Smooth muscle cell (in vitro differentiated cells): ENCODE results near the gene IFFO2. TPM values are rescaled to one million over a fixed set of nuclear protein-coding genes. Genes with fewer than 3 reads are reported as not detected.

ENCODE experiments used
- DNase-seq: peaks from one replicate; lab custom pipeline; 2025; ENCODE audit not compliant: unreplicated experiment; lab: John Stamatoyannopoulos, UW
- H2AFZ ChIP-seq: fragments of 200-600 bp; sonication (generic); 2 replicates; pipeline ENCODE4 v1.6.0; 2016; ENCODE audit warnings: antibody characterized with exemption, low read depth, mild to moderate bottlenecking
- H3F3A ChIP-seq: fragments of 200-600 bp; sonication (generic); 2 replicates; pipeline ENCODE4 v1.6.0; 2017; ENCODE audit warnings: antibody characterized with exemption, low read depth
- H3K27ac ChIP-seq: fragments of 200-600 bp; sonication (generic); 2 replicates; pipeline ENCODE4 v1.5.1; 2016; ENCODE audit warnings: low read depth, mild to moderate bottlenecking
- H3K27me3 ChIP-seq: fragments of 200-600 bp; sonication (generic); 2 replicates; pipeline ENCODE4 v1.6.1; 2016; ENCODE audit warnings: low read depth, mild to moderate bottlenecking
- H3K36me3 ChIP-seq: fragments of 200-600 bp; sonication (generic); 2 replicates; pipeline ENCODE4 v1.5.1; 2016; ENCODE audit warnings: low read depth
- H3K4me1 ChIP-seq: fragments of 200-600 bp; sonication (generic); 2 replicates; pipeline ENCODE4 v1.5.1; 2016; ENCODE audit warnings: low read depth
- H3K4me2 ChIP-seq: fragments of 200-600 bp; sonication (generic); 2 replicates; pipeline ENCODE4 v1.6.0; 2016; ENCODE audit warnings: mild to moderate bottlenecking
- H3K4me3 ChIP-seq: fragments of 200-600 bp; sonication (generic); 2 replicates; pipeline ENCODE4 v1.5.1; 2016; ENCODE audit warnings: mild to moderate bottlenecking
- H3K79me2 ChIP-seq: fragments of 200-600 bp; sonication (generic); 2 replicates; pipeline ENCODE4 v1.6.0; 2016; ENCODE audit warnings: low read depth, mild to moderate bottlenecking
- H3K9ac ChIP-seq: fragments of 200-600 bp; sonication (generic); 2 replicates; pipeline ENCODE4 v1.6.0; 2016; ENCODE audit warnings: low read depth
- H3K9me3 ChIP-seq: fragments of 200-600 bp; sonication (generic); replicated peaks from 2 replicates; pipeline ENCODE4 v1.5.1; 2016; ENCODE audit warnings: low read depth
- H4K20me1 ChIP-seq: fragments of 200-600 bp; sonication (generic); 2 replicates; pipeline ENCODE4 v1.6.0; 2016; ENCODE audit warnings: low read depth
- CTCF ChIP-seq: fragments of 200-600 bp; sonication (generic); IDR thresholded peaks from 2 replicates; pipeline ENCODE4 v1.5.1; 2017; ENCODE audit warnings: borderline replicate concordance, mild to moderate bottlenecking, antibody characterized with exemption; ENCODE audit not compliant: insufficient read depth, poor library complexity, severe bottlenecking
- WGBS: methylation state at CpG from one replicate; pipeline ENCODE4 v1.1.7; 2016; ENCODE audit warnings: low lambda C conversion rate; 5-methylcytosine and 5-hydroxymethylcytosine counted together
- polyA plus RNA-seq: library from polyadenylated mRNA; unstranded; fragments of >200 nt; fragmentation: Nextera tagmentation; extraction: Ambion mirVana; gene quantifications from 2 replicates; pipeline ENCODE4 v1.2.1, GENCODE V29; 2016
- total RNA-seq: library from RNA; depleted of rRNA; stranded (reverse); fragments of >200 nt; gene quantifications from 2 replicates; pipeline ENCODE4 v1.2.3, GENCODE V29; 2014

IFFO2 gene
- total and polyA plus RNA-seq, 2 experiments from 2014 or later, result 5.7 to 19.1 TPM

- Histone ChIP-seq H2AFZ (no peak overlapping the region), H3K27me3 (no peaks in the 10 kb centered on the region), H3K9ac (peak overlapping the region; percentile 89), H3K9me3 (no peaks in the 10 kb centered on the region), H3F3A (peaks cover 47% of the 10 kb centered on the region), H4K20me1 (peaks cover 49% of the 10 kb centered on the region), H3K36me3 (no peaks in the 10 kb centered on the region), H3K79me2 (peaks cover 96% of the 10 kb centered on the region), H3K4me2 (peak overlapping the region; percentile 82), H3K4me3 (no peak overlapping the region), H3K27ac (peak overlapping the region; percentile 97), H3K4me1 (peaks cover 29% of the 10 kb centered on the region)
- DNase-seq, result no peak
- 61% methylated on average over 9 of the region's 9 CpGs for WGBS
- no peak for TF ChIP-seq CTCF
Measured at GRCh38 chr1:18951416-18951815, 5.1 kb downstream of the IFFO2 start.

- WGBS, result 61% methylated on average over 19 of the region's 19 CpGs
- peaks cover 29% of the 10 kb centered on the region for H3K4me1 ChIP-seq
- peaks cover 52% of the 10 kb centered on the region for H4K20me1 ChIP-seq
Measured at GRCh38 chr1:18950401-18951026, 6.0 kb downstream of the IFFO2 start.

GRCh38 chr1:18949686-18950400 lies 6.6 kb downstream of the IFFO2 start:
- no peak for TF ChIP-seq CTCF
- no peaks in the 10 kb centered on the region for H3K9me3 ChIP-seq
- H3K27ac ChIP-seq, result peak overlapping the region; percentile 97
- peak overlapping the region; percentile 28 for H3K4me3 ChIP-seq
- H3K4me1 ChIP-seq, result peaks cover 35% of the 10 kb centered on the region
- no peaks in the 10 kb centered on the region for H3K36me3 ChIP-seq
- 16% methylated on average over 22 of the region's 22 CpGs for WGBS
- H4K20me1 ChIP-seq, result peaks cover 46% of the 10 kb centered on the region
- peaks cover 98% of the 10 kb centered on the region for H3K79me2 ChIP-seq
- H3F3A ChIP-seq, result peaks cover 53% of the 10 kb centered on the region
- H3K4me2 ChIP-seq, result peak overlapping the region; percentile 82
- DNase-seq, result no peak
- H2AFZ ChIP-seq, result no peak overlapping the region
- H3K9ac ChIP-seq, result peak overlapping the region; percentile 89
- no peaks in the 10 kb centered on the region for H3K27me3 ChIP-seq

More at GRCh38 chr1:18950401-18951026, 6.0 kb downstream of the IFFO2 start:
- no peak for DNase-seq
- no peak for TF ChIP-seq CTCF
- Histone ChIP-seq H3K27me3 (no peaks in the 10 kb centered on the region), H3K36me3 (no peaks in the 10 kb centered on the region), H3K4me3 (peak overlapping the region; percentile 28), H3K79me2 (peaks cover 99% of the 10 kb centered on the region), H3K4me2 (peak overlapping the region; percentile 82), H3F3A (peaks cover 54% of the 10 kb centered on the region), H2AFZ (no peak overlapping the region), H3K9me3 (no peaks in the 10 kb centered on the region), H3K9ac (peak overlapping the region; percentile 89), H3K27ac (peak overlapping the region; percentile 97)
